ENCODE data around the gene FBXL16. TPM values are rescaled to one million over a fixed set of nuclear protein-coding genes. Genes with fewer than 3 reads are reported as not detected.

FBXL16 gene
- total RNA-seq, 3 donors from 2014 or later = 2.6 to 4.2 TPM; not detected in 1

DNA sequence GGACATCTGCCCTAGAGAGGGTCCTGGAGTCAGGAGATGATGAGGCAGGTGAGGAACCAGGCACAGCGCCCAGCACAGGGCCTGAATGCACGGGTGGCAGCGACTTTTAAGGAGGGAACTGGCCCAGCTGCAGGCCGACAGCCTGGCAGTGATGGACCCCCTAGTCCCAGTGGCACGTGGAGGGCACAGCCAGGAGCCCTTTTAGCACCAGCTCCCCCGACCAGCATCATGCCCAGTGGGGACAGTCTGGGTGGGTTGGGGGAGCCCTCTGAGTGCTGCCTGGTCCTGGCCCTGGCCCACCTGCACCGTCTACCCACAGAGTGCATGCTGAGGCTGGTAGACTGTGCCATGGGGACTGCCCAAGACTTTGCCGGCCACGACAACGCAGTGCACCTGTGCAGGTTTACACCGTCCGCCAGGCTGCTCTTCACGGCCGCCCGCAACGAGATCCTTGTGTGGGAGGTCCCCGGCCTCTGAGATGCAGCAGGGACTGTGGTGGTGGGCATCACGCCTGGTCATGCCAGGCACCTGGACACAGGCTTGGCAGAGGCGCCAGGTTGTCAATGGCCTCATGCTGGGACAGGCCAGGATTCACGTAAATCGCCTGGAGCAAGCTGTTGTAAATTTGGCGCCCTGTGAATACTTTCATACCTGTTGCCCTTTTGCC is 38.4 kb downstream of the FBXL16 start:
- TF ChIP-seq POLR2A (IDR thresholded peaks at IDR 0.05) (no peak), POLR2AphosphoS5 (IDR thresholded peaks at IDR 0.05) (no peak)
- TF ChIP-seq, protein P1, sequence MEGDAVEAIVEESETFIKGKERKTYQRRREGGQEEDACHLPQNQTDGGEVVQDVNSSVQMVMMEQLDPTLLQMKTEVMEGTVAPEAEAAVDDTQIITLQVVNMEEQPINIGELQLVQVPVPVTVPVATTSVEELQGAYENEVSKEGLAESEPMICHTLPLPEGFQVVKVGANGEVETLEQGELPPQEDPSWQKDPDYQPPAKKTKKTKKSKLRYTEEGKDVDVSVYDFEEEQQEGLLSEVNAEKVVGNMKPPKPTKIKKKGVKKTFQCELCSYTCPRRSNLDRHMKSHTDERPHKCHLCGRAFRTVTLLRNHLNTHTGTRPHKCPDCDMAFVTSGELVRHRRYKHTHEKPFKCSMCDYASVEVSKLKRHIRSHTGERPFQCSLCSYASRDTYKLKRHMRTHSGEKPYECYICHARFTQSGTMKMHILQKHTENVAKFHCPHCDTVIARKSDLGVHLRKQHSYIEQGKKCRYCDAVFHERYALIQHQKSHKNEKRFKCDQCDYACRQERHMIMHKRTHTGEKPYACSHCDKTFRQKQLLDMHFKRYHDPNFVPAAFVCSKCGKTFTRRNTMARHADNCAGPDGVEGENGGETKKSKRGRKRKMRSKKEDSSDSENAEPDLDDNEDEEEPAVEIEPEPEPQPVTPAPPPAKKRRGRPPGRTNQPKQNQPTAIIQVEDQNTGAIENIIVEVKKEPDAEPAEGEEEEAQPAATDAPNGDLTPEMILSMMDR (IDR thresholded peaks at IDR 0.05) = no peak
- no peaks in the 10 kb centered on the region for H3K9me3 ChIP-seq
- peaks cover 6% of the 10 kb centered on the region for H3K36me3 ChIP-seq
- H3K27ac ChIP-seq = peak overlapping the region; percentile 87
- H3K27me3 ChIP-seq = no peaks in the 10 kb centered on the region
- intact Hi-C loops (cut with DNase I; ENCODE audit: low total_unique reads) = no loop called here
- peak overlapping the region; percentile 90 to 97 (median 93) for H3K4me3 ChIP-seq
- DNase-seq (ENCODE audit: low spot score in 2 of 2) = no peak
- peaks cover 0 to 5% of the 10 kb centered on the region in 2 donors for H3K4me1 ChIP-seq

DNA sequence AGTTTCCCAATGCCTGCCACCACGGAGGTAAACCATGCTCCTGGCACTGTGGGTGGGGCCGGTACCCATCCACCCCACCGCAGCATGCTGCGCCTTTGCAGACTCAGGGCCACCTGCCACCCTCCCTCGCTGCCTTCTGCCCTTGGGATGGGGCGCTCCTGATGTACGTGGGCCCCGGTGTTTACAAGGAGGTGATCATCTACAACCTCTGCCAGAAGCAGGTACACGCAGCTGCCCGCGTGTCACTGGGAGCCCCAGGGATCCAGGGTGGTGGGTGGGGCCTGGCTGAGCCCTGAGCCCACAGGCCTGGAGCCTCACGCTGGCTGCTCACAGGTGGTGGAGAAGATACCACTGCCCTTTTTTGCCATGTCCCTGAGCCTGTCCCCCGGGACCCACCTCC is 39.0 kb downstream of the FBXL16 start:
- Histone ChIP-seq H3K4me3 (no peak overlapping the region), H3K36me3 (peaks cover 4% of the 10 kb centered on the region), H3K27ac (no peak overlapping the region), H3K27me3 (no peaks in the 10 kb centered on the region), H3K4me1 (peaks cover 0 to 5% of the 10 kb centered on the region in 2 donors), H3K9me3 (no peaks in the 10 kb centered on the region)
- no peak for DNase-seq (ENCODE audit: low spot score in 2 of 2)
- TF ChIP-seq, protein P1 (IDR thresholded peaks at IDR 0.05) = no peak
- no peak for TF ChIP-seq POLR2A (IDR thresholded peaks at IDR 0.05)
- no peak for TF ChIP-seq POLR2AphosphoS5 (IDR thresholded peaks at IDR 0.05)
- intact Hi-C loops (cut with DNase I; ENCODE audit: low total_unique reads) = no loop called here

DNA sequence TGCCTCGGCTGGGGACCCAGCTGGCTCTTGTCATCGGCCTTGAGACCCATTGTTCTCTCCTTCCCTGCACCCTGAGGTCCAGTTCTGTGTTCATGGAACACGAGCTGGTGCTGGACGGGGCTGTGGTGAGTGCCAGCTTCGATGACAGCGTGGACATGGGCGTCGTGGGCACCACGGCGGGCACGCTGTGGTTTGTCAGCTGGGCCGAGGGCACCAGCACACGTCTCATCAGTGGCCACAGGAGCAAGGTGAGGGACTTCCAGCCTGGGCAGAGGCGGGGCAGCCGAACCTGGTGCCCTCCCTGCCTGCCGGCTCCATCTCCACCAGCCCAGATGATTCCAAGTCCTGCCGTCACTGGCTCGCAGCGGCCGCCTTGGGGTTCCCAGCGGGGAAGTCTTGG is 43.0 kb downstream of the FBXL16 start:
- Histone ChIP-seq H3K9me3 (no peaks in the 10 kb centered on the region), H3K4me1 (peaks cover 3 to 6% of the 10 kb centered on the region in 2 donors), H3K36me3 (no peaks in the 10 kb centered on the region), H3K27ac (no peak overlapping the region), H3K27me3 (no peaks in the 10 kb centered on the region), H3K4me3 (no peak overlapping the region)
- DNase-seq (ENCODE audit: low spot score in 2 of 2) = no peak
- intact Hi-C loops (cut with DNase I; ENCODE audit: low total_unique reads) = no loop called here
- TF ChIP-seq, protein P1 (IDR thresholded peaks at IDR 0.05) = no peak
- TF ChIP-seq POLR2AphosphoS5 (IDR thresholded peaks at IDR 0.05) = no peak

DNA sequence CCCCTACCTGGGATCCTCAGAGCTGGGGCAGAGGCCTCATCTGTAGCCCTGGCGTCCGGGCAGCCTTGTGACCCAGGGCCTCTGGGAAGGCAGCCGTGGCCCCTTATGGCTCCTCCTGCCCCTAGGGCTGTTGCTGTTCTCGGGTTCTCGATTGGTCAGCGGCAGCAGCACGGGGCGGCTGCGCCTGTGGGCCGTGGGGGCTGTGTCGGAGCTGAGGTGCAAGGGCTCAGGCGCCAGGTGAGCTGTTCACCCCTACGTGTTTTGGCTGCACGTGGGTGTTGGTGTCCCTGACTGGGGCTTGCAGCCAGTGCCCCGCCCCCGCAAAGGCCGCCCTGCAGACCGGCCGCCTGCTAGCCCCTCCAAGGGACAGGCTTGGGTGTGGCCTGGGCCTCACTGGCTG is 43.5 kb downstream of the FBXL16 start:
- Histone ChIP-seq H3K9me3 (no peaks in the 10 kb centered on the region), H3K4me1 (peaks cover 0 to 6% of the 10 kb centered on the region in 2 donors), H3K27ac (no peak overlapping the region), H3K36me3 (no peaks in the 10 kb centered on the region), H3K27me3 (no peaks in the 10 kb centered on the region), H3K4me3 (no peak overlapping the region)
- TF ChIP-seq, protein P1 (IDR thresholded peaks at IDR 0.05) = no peak
- DNase-seq (ENCODE audit: low spot score in 2 of 2) = no peak
- intact Hi-C loops (cut with DNase I; ENCODE audit: low total_unique reads) = no loop called here

DNA sequence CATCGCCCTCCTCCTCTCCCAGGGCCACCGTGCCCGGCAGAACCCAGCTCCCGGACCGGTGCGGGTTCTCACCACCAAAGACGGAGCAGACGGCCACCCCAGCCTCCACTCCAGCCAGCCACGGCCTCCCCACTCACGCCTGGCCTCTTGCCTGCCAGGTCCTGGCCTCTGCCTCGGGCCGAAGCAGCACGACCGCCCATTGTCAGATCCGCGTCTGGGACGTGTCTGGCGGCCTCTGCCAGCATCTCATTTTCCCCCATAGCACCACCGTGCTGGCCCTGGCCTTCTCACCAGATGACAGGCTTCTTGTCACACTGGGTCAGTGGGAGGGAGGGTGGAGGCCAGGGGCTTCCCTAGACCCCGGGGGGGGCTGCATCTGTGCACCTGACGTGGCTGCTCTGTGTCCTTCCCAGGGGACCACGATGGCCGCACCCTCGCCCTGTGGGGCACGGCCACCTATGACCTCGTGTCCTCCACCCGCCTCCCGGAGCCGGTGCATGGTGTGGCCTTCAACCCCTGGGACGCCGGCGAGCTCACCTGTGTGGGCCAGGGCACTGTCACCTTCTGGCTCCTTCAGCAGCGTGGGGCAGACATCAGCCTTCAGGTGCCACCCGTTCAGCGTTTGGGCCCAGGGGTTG is 44.3 kb downstream of the FBXL16 start:
- Histone ChIP-seq H3K27me3 (no peaks in the 10 kb centered on the region), H3K27ac (peak overlapping the region; percentile 40 to 77)
- DNase-seq (ENCODE audit: low spot score in 2 of 2) = no peak

More for the DNA sequence above, 44.3 kb downstream of the FBXL16 start:
- TF ChIP-seq POLR2AphosphoS5 (IDR thresholded peaks at IDR 0.05) = no peak
- TF ChIP-seq, protein P1 (IDR thresholded peaks at IDR 0.05) = peak; percentile 2 to 55 (median 7)
- peak overlapping the region in 2 of 3 donors; percentile 32 to 58 for H3K4me3 ChIP-seq
- no peaks in the 10 kb centered on the region for H3K9me3 ChIP-seq
- no peaks in the 10 kb centered on the region for H3K36me3 ChIP-seq
- peaks cover 0 to 6% of the 10 kb centered on the region in 2 donors for H3K4me1 ChIP-seq
- intact Hi-C loops (cut with DNase I; ENCODE audit: low total_unique reads) = no loop called here

All from breast epithelium (tissue), 4 donors.